Panc1 (cell line): ENCODE measurements around the gene MALSU1.

Experiments used
- CTCF ChIP-seq: fragments of 450-650 bp; IDR thresholded peaks from 2 replicates; pipeline ENCODE4 v1.5.1; 2017; ENCODE audit warnings: mild to moderate bottlenecking
- POLR2AphosphoS5 ChIP-seq: IDR thresholded peaks from 2 replicates; pipeline ENCODE4 v1.6.1; 2012; ENCODE audit warnings: mild to moderate bottlenecking, low read depth, low read length, moderate library complexity
- REST ChIP-seq, 2 experiments: IDR thresholded peaks; 2 replicates each; pipeline ENCODE4 v1.6.1; 2011 to 2012; ENCODE audit warnings: low read depth in 2 of 2, control low read depth in 1 of 2, low read length in 1 of 2, mild to moderate bottlenecking in 1 of 2, moderate library complexity in 1 of 2; ENCODE audit not compliant: insufficient read depth in 1 of 2

- no peak for TF ChIP-seq REST (IDR thresholded peaks at IDR 0.05; ENCODE audit: insufficient read depth in 1 of 2, low read depth in 2 of 2, low read length in 1 of 2)
- TF ChIP-seq CTCF: peak; percentile 92
- no peak for TF ChIP-seq POLR2AphosphoS5
These were observed 21.7 kb upstream of the MALSU1 start for GRCh38 chr7:23277359-23277989.
